ENCODE data around the gene PAX8.

- TF ChIP-seq CTCF (IDR thresholded peaks at IDR 0.05) (no peak), POLR2A (IDR thresholded peaks at IDR 0.05; ENCODE audit: low read depth) (no peak), POLR2AphosphoS5 (IDR thresholded peaks at IDR 0.05) (no peak), EP300 (IDR thresholded peaks at IDR 0.05) (no peak)
Observed at GRCh38 chr2:113266431-113266830, 12.3 kb downstream of the PAX8 start.
